ENCODE measurements around the gene PHF19. TPM values are rescaled to one million over a fixed set of nuclear protein-coding genes. Genes with fewer than 3 reads are reported as not detected.
A peak's percentile ranks its signal among the peaks of the same experiment; 100 is the strongest.

The PHF19 gene
- total RNA-seq, 2 experiments from 2014 or later: 60.3 to 63.0 TPM

- POLR2A ChIA-PET: interaction anchor here (1.2 to 10.8 kb wide), 5 partner anchors 18 to 64 kb away, joined by 3 to 327 read pairs (median 19); partner anchors contain the start of gene TRAF1
- peaks cover 47% of the 10 kb centered on the region for H3K36me3 Mint-ChIP-seq (ENCODE audit: low read depth)
- H3K4me1 Mint-ChIP-seq (ENCODE audit: low read depth): peaks cover 66% of the 10 kb centered on the region
Observed at GRCh38 chr9:120875195-120875565, 1.8 kb downstream of the PHF19 start.

DNA sequence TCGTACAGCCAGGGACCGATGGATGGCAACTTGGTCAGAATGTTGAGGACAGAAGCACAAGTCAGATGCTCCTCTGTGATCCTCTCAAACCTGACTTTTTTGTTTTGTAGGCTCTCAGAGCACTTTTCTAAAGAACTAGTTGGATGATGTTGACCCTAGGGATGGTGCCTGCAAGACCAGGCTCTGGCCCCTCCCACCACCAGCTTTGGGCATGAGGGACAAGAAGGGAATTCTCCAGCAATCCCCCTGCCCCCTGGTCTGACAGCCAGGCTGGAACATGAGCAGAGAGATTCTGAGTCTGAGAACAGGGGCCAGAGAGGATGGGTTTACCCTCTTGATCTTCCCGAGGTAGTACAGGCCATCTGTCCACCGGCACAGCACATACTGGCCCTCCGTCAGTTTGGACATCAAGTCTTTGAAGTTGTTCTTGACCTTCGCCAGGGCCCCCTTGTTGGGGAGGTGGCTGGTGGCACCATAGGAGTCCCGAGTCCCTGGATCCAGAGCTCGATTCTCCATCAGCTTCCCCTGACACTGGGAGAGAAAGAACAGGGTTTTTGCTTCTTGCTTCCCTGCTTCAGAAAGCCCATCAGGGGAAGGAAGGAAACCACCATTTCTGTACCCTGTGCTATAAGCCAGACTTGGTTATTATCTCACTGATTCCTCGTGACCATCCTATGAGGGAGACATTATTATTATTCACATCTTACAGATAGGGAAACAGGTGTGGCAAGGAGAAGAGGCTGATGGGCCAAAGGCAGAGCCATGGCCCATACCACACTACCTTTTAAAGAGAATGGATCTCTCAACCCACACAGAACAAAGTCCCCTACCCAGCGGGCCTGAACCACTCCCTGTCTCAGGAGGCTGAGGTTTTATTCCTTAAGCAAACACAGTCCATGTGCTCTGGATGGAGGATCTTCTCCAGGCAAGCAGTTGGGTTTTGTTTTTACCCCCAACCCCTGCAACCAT lies 2.5 kb downstream of the PHF19 start:
- DNase-seq (peak in 1 of 14 experiments; percentile 20), ATAC-seq (ENCODE audit: poor library complexity) (no peak)
- peaks cover 33% of the 10 kb centered on the region for H3K36me3 ChIP-seq (ENCODE audit: insufficient read depth, low read length)
- H3K4me3 ChIP-seq (ENCODE audit: low read length): no peak overlapping the region
- Mint-ChIP-seq H3K4me3 (peak overlapping the region; percentile 66), H3K27me3 (no peaks in the 10 kb centered on the region), H3K9me3 (no peaks in the 10 kb centered on the region), H3K36me3 (ENCODE audit: low read depth) (peaks cover 47% of the 10 kb centered on the region), H3K4me1 (ENCODE audit: low read depth) (peaks cover 60% of the 10 kb centered on the region), H3K27ac (peak overlapping the region; percentile 84)
- intact Hi-C loops (cut with DNase I, micrococcal nuclease): loop anchor here (5.0 kb wide), 2 partner anchors 38 to 108 kb away; no protein-coding TSS in a partner anchor
- POLR2A ChIA-PET: interaction anchor here (1.2 to 10.8 kb wide), 7 partner anchors 18 to 65 kb away, joined by 3 to 327 read pairs (median 19); partner anchors contain the start of gene TRAF1
- peak overlapping the region; percentile 82 to 93 for H3K27ac ChIP-seq (ENCODE audit: low read depth in 1 of 2, low read length in 2 of 2)
- H3K9me3 ChIP-seq (ENCODE audit: control insufficient read depth in 1 of 2, insufficient read depth in 1 of 2, low read length in 2 of 2): no peaks in the 10 kb centered on the region
- CTCF ChIA-PET: no interaction called here
- H3K4me1 ChIP-seq (ENCODE audit: insufficient read depth, low read length): peaks cover 76% of the 10 kb centered on the region
- H3K27me3 ChIP-seq (ENCODE audit: control insufficient read depth in 1 of 2, insufficient read depth in 2 of 2, low read length in 2 of 2): no peaks in the 10 kb centered on the region
- TF ChIP-seq, protein P1, sequence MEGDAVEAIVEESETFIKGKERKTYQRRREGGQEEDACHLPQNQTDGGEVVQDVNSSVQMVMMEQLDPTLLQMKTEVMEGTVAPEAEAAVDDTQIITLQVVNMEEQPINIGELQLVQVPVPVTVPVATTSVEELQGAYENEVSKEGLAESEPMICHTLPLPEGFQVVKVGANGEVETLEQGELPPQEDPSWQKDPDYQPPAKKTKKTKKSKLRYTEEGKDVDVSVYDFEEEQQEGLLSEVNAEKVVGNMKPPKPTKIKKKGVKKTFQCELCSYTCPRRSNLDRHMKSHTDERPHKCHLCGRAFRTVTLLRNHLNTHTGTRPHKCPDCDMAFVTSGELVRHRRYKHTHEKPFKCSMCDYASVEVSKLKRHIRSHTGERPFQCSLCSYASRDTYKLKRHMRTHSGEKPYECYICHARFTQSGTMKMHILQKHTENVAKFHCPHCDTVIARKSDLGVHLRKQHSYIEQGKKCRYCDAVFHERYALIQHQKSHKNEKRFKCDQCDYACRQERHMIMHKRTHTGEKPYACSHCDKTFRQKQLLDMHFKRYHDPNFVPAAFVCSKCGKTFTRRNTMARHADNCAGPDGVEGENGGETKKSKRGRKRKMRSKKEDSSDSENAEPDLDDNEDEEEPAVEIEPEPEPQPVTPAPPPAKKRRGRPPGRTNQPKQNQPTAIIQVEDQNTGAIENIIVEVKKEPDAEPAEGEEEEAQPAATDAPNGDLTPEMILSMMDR (IDR thresholded peaks at IDR 0.05): no peak

More at GRCh38 chr9:120875195-120875565, 1.8 kb downstream of the PHF19 start:
- H3K9me3 Mint-ChIP-seq: no peaks in the 10 kb centered on the region
- CTCF ChIA-PET: no interaction called here
- H3K27me3 Mint-ChIP-seq: no peaks in the 10 kb centered on the region
- H3K27ac ChIP-seq (ENCODE audit: low read depth in 1 of 2, low read length in 2 of 2): peak overlapping the region; percentile 82 to 93
- no peak overlapping the region for H3K4me3 ChIP-seq (ENCODE audit: low read length)
- H3K9me3 ChIP-seq (ENCODE audit: control insufficient read depth in 1 of 2, insufficient read depth in 1 of 2, low read length in 2 of 2): no peaks in the 10 kb centered on the region
- peak in 1 of 14 experiments; percentile 33 for DNase-seq
- peak overlapping the region; percentile 66 for H3K4me3 Mint-ChIP-seq
- H3K4me1 ChIP-seq (ENCODE audit: insufficient read depth, low read length): peaks cover 76% of the 10 kb centered on the region
- H3K27ac Mint-ChIP-seq: peak overlapping the region; percentile 84
- H3K36me3 ChIP-seq (ENCODE audit: insufficient read depth, low read length): peaks cover 27% of the 10 kb centered on the region
- no peaks in the 10 kb centered on the region for H3K27me3 ChIP-seq (ENCODE audit: control insufficient read depth in 1 of 2, insufficient read depth in 2 of 2, low read length in 2 of 2)
- TF ChIP-seq, protein P1 (IDR thresholded peaks at IDR 0.05): no peak
- ATAC-seq (ENCODE audit: poor library complexity): no peak
- intact Hi-C loops (cut with DNase I, micrococcal nuclease): loop anchor here (5.0 kb wide), 2 partner anchors 37 to 107 kb away; no protein-coding TSS in a partner anchor

GRCh38 chr9:120873512-120873911 lies 3.5 kb downstream of the PHF19 start:
- H3K36me3 ChIP-seq (ENCODE audit: insufficient read depth, low read length): peaks cover 33% of the 10 kb centered on the region
- no peaks in the 10 kb centered on the region for H3K9me3 ChIP-seq (ENCODE audit: control insufficient read depth in 1 of 2, insufficient read depth in 1 of 2, low read length in 2 of 2)
- H3K4me3 ChIP-seq (ENCODE audit: low read length): no peak overlapping the region
- DNase-seq: peak in 7 of 14 experiments; percentile 27 to 66 (median 43)
- Mint-ChIP-seq H3K27ac (peak overlapping the region; percentile 84), H3K9me3 (no peaks in the 10 kb centered on the region), H3K27me3 (no peaks in the 10 kb centered on the region), H3K4me3 (peak overlapping the region; percentile 43), H3K4me1 (ENCODE audit: low read depth) (peaks cover 55% of the 10 kb centered on the region), H3K36me3 (ENCODE audit: low read depth) (peaks cover 52% of the 10 kb centered on the region)
- ChIA-PET POLR2A (interaction anchor here (0.8 to 10.8 kb wide), 8 partner anchors 10 to 248 kb away, joined by 3 to 327 read pairs (median 8); partner anchors contain the start of gene TRAF1), CTCF (interaction anchor here (2.1 kb wide), 1 partner anchor 63 kb away, joined by 9 read pairs; no protein-coding TSS in a partner anchor)
- H3K27me3 ChIP-seq (ENCODE audit: control insufficient read depth in 1 of 2, insufficient read depth in 2 of 2, low read length in 2 of 2): no peaks in the 10 kb centered on the region
- no peak overlapping the region for H3K27ac ChIP-seq (ENCODE audit: low read depth in 1 of 2, low read length in 2 of 2)
- peaks cover 73% of the 10 kb centered on the region for H3K4me1 ChIP-seq (ENCODE audit: insufficient read depth, low read length)
- TF ChIP-seq, protein P1 (IDR thresholded peaks at IDR 0.05): no peak
- ATAC-seq (ENCODE audit: poor library complexity): no peak
- intact Hi-C loops (cut with DNase I, micrococcal nuclease): no loop called here

All from CD4-positive, alpha-beta T cell (primary cell).